Testis (tissue), 2 donors: Measurements from ENCODE around the gene HMX1.

Experiments
- CTCF ChIP-seq, 3 experiments: fragments of 450-650 bp in 2 of 3; fragments of 200-600 bp in 1 of 3; sonication (generic) in 1 of 3; IDR thresholded peaks; one replicate each; pipeline ENCODE4 v1.5.1; 2016 to 2019; ENCODE audit warnings: antibody characterized with exemption in 3 of 3, mild to moderate bottlenecking in 2 of 3, moderate library complexity in 1 of 3
- POLR2A ChIP-seq: fragments of 450-650 bp; IDR thresholded peaks from one replicate; pipeline ENCODE4 v1.6.1; 2017; ENCODE audit warnings: antibody characterized with exemption, mild to moderate bottlenecking, moderate library complexity

GRCh38 chr4:8916906-8917305 lies 45.3 kb upstream of the HMX1 start:
- TF ChIP-seq CTCF (IDR thresholded peaks at IDR 0.05) (no peak), POLR2A (no peak)
